K562 (cell line): ENCODE results near the gene ZNF473. TPM values are rescaled to one million over a fixed set of nuclear protein-coding genes. Genes with fewer than 3 reads are reported as not detected.
A peak's percentile ranks its signal among the peaks of the same experiment; 100 is the strongest.

Experiments used
- ATF1 ChIP-seq, 2 experiments: fragments of 450-650 bp in 1 of 2; IDR thresholded peaks; 2 replicates each; pipeline ENCODE4 v1.6.1; 2016; ENCODE audit warnings: missing compliant biosample characterization in 1 of 2, missing genetic modification characterization in 1 of 2
- FOXK1 ChIP-seq: sonication (generic); formaldehyde crosslinking; IDR thresholded peaks from 2 replicates; pipeline ENCODE4 v1.8.0; 2022; ENCODE audit warnings: missing genetic modification reagents, mild to moderate bottlenecking, borderline replicate concordance
- HNRNPK ChIP-seq: fragments of 200-400 bp; formaldehyde crosslinking; IDR thresholded peaks from one replicate; pipeline ENCODE4 v1.6.1; 2018; ENCODE audit warnings: mild to moderate bottlenecking, low read depth, low read length; ENCODE audit not compliant: poor library complexity, severe bottlenecking
- ZNF77 ChIP-seq: fragments of 250-450 bp; sonication (Bioruptor Pico); IDR thresholded peaks from 2 replicates; pipeline ENCODE4 v1.5.0; 2020
- polyA plus RNA-seq, 8 experiments: library from polyadenylated mRNA; depleted of rRNA in 4 of 8; stranded (reverse) in 5 of 8; unstranded in 3 of 8; fragments of >200 nt; fragmentation: Nextera tagmentation in 2 of 8; fragmentation: Illumina TruSeq in 1 of 8; extraction: Ambion mirVana in 2 of 8; extraction: Trizol in 1 of 8; gene quantifications; 2 replicates each; pipeline versions ENCODE4 v1.2.1 to v1.2.3, GENCODE V29; 2011 to 2014; ENCODE audit warnings: inconsistent platforms in 1 of 8, missing spikeins in 1 of 8
- total RNA-seq, 7 experiments: library from RNA; depleted of rRNA in 6 of 7; stranded (reverse); fragments of >200 nt in 6 of 7; fragmentation: Illumina TruSeq in 2 of 7; extraction: Trizol in 2 of 7; gene quantifications; 2 replicates each; pipeline versions ENCODE4 v1.2.1 to v1.2.3, GENCODE V29; 2011 to 2021; ENCODE audit warnings: low replicate concordance in 1 of 7
- TF ChIP-seq, protein P1 (sequence below): fragments of 250-450 bp; sonication (Bioruptor Pico); IDR thresholded peaks from 2 replicates; pipeline ENCODE4 v1.8.0; 2021; ENCODE audit warnings: moderate library complexity, mild to moderate bottlenecking, inconsistent platforms
- TF ChIP-seq, protein P2 (sequence below): fragments of 250-450 bp; sonication (Bioruptor Pico); IDR thresholded peaks from 2 replicates; pipeline ENCODE4 v1.4.0; 2020; ENCODE audit warnings: mild to moderate bottlenecking, moderate library complexity
- TF ChIP-seq, protein P3 (sequence below): fragments of 450-650 bp; IDR thresholded peaks from 2 replicates; pipeline ENCODE4 v1.6.1; 2016; ENCODE audit warnings: mild to moderate bottlenecking
- TF ChIP-seq, protein P4 (sequence below): conservative IDR thresholded peaks from 2 replicates; pipeline ENCODE4 v1.6.1; 2011; ENCODE audit warnings: low read depth, mild to moderate bottlenecking, low read length; ENCODE audit not compliant: control insufficient read depth
- TF ChIP-seq, protein P5 (sequence below), 2 experiments: fragments of 450-650 bp; formaldehyde crosslinking in 1 of 2; IDR thresholded peaks; 2 replicates each; pipeline versions ENCODE4 v1.4.0 to v1.6.1; 2014 to 2020; ENCODE audit warnings: mild to moderate bottlenecking in 2 of 2, borderline replicate concordance in 1 of 2, low read depth in 1 of 2

The ZNF473 gene
- total and polyA plus RNA-seq, 9 of the 15 experiments (the other 6 are each of a cell fraction or from before 2014, with no cell fraction given), result 8.2 to 34.0 (median 28.5) TPM

DNA sequence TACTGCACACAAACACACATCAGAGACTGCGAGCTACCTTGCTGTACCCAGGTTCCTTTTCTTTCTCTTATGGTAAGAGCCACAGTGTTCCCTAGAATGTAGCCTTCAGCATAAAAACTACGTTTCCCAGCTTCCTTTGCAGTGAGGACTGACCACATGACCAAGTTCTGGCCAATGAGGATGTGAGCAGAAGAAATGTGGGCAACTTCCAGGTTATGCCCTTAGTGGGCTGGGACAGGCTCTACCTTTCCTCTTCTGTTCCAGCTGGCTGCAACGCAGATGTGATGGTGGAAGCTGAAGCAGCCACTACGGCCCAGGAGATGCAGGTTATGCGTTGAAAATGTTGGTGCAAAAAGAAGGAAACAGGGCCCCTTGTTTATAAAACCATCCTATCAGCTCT lies 28.1 kb upstream of the ZNF473 start (continued):
- TF ChIP-seq HNRNPK (no peak), FOXK1 (no peak), ATF1 (CRISPR knock-in tag; IDR thresholded peaks at IDR 0.05) (no peak), ATF1 (tag; IDR thresholded peaks at IDR 0.05) (no peak), ZNF77 (CRISPR knock-in tag) (no peak)
- TF ChIP-seq, protein P1, sequence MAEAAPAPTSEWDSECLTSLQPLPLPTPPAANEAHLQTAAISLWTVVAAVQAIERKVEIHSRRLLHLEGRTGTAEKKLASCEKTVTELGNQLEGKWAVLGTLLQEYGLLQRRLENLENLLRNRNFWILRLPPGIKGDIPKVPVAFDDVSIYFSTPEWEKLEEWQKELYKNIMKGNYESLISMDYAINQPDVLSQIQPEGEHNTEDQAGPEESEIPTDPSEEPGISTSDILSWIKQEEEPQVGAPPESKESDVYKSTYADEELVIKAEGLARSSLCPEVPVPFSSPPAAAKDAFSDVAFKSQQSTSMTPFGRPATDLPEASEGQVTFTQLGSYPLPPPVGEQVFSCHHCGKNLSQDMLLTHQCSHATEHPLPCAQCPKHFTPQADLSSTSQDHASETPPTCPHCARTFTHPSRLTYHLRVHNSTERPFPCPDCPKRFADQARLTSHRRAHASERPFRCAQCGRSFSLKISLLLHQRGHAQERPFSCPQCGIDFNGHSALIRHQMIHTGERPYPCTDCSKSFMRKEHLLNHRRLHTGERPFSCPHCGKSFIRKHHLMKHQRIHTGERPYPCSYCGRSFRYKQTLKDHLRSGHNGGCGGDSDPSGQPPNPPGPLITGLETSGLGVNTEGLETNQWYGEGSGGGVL (CRISPR knock-in tag), result no peak
- TF ChIP-seq, protein P2, sequence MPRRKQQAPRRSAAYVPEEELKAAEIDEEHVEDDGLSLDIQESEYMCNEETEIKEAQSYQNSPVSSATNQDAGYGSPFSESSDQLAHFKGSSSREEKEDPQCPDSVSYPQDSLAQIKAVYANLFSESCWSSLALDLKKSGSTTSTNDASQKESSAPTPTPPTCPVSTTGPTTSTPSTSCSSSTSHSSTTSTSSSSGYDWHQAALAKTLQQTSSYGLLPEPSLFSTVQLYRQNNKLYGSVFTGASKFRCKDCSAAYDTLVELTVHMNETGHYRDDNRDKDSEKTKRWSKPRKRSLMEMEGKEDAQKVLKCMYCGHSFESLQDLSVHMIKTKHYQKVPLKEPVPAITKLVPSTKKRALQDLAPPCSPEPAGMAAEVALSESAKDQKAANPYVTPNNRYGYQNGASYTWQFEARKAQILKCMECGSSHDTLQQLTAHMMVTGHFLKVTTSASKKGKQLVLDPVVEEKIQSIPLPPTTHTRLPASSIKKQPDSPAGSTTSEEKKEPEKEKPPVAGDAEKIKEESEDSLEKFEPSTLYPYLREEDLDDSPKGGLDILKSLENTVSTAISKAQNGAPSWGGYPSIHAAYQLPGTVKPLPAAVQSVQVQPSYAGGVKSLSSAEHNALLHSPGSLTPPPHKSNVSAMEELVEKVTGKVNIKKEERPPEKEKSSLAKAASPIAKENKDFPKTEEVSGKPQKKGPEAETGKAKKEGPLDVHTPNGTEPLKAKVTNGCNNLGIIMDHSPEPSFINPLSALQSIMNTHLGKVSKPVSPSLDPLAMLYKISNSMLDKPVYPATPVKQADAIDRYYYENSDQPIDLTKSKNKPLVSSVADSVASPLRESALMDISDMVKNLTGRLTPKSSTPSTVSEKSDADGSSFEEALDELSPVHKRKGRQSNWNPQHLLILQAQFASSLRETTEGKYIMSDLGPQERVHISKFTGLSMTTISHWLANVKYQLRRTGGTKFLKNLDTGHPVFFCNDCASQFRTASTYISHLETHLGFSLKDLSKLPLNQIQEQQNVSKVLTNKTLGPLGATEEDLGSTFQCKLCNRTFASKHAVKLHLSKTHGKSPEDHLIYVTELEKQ (CRISPR knock-in tag), result no peak
- TF ChIP-seq, protein P3, sequence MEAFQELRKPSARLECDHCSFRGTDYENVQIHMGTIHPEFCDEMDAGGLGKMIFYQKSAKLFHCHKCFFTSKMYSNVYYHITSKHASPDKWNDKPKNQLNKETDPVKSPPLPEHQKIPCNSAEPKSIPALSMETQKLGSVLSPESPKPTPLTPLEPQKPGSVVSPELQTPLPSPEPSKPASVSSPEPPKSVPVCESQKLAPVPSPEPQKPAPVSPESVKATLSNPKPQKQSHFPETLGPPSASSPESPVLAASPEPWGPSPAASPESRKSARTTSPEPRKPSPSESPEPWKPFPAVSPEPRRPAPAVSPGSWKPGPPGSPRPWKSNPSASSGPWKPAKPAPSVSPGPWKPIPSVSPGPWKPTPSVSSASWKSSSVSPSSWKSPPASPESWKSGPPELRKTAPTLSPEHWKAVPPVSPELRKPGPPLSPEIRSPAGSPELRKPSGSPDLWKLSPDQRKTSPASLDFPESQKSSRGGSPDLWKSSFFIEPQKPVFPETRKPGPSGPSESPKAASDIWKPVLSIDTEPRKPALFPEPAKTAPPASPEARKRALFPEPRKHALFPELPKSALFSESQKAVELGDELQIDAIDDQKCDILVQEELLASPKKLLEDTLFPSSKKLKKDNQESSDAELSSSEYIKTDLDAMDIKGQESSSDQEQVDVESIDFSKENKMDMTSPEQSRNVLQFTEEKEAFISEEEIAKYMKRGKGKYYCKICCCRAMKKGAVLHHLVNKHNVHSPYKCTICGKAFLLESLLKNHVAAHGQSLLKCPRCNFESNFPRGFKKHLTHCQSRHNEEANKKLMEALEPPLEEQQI, result no peak
- TF ChIP-seq, protein P4, sequence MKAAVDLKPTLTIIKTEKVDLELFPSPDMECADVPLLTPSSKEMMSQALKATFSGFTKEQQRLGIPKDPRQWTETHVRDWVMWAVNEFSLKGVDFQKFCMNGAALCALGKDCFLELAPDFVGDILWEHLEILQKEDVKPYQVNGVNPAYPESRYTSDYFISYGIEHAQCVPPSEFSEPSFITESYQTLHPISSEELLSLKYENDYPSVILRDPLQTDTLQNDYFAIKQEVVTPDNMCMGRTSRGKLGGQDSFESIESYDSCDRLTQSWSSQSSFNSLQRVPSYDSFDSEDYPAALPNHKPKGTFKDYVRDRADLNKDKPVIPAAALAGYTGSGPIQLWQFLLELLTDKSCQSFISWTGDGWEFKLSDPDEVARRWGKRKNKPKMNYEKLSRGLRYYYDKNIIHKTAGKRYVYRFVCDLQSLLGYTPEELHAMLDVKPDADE, result peak; percentile 64; the same call in 1 of the 2 replicates
- TF ChIP-seq, protein P5, sequence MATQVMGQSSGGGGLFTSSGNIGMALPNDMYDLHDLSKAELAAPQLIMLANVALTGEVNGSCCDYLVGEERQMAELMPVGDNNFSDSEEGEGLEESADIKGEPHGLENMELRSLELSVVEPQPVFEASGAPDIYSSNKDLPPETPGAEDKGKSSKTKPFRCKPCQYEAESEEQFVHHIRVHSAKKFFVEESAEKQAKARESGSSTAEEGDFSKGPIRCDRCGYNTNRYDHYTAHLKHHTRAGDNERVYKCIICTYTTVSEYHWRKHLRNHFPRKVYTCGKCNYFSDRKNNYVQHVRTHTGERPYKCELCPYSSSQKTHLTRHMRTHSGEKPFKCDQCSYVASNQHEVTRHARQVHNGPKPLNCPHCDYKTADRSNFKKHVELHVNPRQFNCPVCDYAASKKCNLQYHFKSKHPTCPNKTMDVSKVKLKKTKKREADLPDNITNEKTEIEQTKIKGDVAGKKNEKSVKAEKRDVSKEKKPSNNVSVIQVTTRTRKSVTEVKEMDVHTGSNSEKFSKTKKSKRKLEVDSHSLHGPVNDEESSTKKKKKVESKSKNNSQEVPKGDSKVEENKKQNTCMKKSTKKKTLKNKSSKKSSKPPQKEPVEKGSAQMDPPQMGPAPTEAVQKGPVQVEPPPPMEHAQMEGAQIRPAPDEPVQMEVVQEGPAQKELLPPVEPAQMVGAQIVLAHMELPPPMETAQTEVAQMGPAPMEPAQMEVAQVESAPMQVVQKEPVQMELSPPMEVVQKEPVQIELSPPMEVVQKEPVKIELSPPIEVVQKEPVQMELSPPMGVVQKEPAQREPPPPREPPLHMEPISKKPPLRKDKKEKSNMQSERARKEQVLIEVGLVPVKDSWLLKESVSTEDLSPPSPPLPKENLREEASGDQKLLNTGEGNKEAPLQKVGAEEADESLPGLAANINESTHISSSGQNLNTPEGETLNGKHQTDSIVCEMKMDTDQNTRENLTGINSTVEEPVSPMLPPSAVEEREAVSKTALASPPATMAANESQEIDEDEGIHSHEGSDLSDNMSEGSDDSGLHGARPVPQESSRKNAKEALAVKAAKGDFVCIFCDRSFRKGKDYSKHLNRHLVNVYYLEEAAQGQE (IDR thresholded peaks at IDR 0.05; ENCODE audit: borderline replicate concordance), result peak; percentile 27; the same call in 1 of the 2 replicates
- TF ChIP-seq, protein P5 (CRISPR knock-in tag; IDR thresholded peaks at IDR 0.05; ENCODE audit: low read depth), result no peak
